Measurements from ENCODE around the gene SLC10A7.

Gene SLC10A7

GRCh38 chr4:146490106-146490505 is 31.6 kb downstream of the SLC10A7 start:
- DNase-seq: no peak

DNA sequence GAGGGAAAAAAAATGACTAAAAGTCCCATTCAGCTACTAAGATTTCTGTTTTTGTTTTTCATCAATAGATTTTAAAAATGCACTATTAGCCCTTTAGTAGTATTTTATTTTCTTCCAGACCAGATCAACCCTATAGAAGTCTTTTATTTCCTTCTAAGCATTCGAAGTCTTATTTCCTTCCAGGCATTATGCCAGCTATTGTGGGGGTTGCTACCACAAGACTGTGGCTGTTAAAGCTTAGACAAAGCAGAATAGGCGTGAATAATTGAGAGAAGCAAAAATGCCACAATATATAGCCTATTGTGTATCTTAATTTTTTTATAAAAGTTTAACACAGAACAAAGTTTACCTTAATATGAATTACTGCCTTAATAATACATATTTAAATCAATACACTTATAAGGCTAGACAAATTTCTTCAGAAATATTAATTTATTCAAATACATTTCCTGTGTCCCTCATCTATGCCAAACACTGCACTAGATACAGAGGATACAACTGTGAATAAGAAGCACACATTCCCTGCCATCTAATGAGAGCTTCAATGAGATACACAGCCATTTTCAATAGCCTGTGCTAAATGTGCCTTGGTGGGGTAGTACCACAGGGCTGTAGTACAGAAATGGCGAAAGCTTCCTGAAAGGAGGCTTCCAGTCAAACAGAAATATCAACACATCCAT is 33.1 kb downstream of the SLC10A7 start:
- DNase-seq: no peak

DNA sequence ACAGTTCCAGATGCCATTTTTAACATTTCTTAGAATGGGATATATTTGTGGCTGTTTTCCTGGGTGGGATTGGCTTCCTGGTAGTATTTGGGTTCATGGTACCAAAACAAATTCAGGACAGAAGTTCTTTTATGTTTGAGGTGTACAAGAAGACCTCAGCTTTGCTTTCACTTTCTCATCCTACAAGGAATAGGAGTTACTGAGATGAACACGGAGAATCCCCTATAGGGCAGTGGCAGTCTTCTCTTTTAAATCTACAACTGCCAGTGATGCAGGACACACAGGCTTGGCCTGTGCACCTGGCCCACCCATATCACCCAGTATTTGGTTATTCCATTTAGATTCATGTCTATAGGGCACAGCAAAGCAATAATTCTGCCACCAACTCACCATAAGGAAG is 35.2 kb downstream of the SLC10A7 start:
- no peak for DNase-seq

DNA sequence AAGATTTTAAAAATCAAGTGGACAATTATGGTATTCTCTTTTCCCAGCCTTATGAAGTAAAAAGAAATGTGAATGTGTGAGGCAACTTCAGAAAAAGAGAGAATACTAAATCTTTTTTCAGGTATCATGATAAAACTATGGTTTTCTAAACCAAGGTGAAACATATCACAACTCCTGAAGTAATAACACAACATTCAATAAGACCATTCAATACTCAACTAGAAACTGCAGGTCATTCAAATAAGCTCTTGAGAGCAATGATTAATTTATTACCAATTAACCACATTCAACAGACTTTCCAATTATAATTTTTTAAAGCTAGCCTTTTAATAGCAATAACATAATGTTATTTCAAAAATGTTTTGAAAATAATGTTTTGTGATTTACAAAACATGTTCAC is 35.8 kb downstream of the SLC10A7 start:
- DNase-seq: no peak

DNA sequence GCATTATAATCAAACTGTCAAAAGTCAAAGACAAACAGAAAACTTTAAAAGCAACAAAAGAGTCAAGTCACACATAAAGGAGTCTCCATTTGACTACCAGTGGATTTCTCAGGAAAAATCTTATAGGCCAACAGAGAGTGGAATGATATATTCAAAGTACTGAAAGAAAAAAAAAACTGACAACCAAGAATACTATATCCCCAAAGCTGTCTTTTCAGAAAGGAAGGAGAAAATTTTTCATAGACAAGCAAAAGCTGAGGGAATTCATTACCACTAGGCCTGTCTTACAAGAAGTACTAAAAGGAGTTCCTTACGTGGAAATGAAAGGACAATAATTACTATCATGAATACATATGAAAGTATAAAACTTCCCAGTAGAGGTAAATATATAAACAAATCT is 39.0 kb downstream of the SLC10A7 start:
- no peak for DNase-seq

- DNase-seq: no peak
Measured at GRCh38 chr4:146481246-146481645, 40.5 kb downstream of the SLC10A7 start.

- no peak for DNase-seq
Measured at GRCh38 chr4:146478009-146478408, 43.7 kb downstream of the SLC10A7 start.

DNA sequence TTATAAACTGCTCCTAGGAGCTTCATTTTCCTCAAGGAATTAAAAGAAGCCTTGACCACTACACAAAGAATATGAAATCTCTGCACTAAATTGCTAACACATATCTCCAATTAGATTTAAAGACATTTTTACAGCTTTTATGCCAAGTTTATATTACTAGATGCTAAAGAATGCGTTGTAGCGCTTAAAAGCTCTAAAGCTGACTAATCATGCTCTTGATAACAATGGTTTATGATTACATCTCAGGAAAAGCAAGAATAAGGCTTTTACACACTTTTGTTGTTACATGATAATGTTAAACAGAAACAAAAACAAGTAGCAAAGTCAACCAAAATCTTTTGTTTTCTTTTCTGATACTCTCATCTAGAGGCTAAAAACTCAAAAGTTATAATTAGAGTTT is 44.7 kb downstream of the SLC10A7 start:
- DNase-seq: no peak

GRCh38 chr4:146472404-146472803 is 49.3 kb downstream of the SLC10A7 start:
- no peak for DNase-seq

DNA sequence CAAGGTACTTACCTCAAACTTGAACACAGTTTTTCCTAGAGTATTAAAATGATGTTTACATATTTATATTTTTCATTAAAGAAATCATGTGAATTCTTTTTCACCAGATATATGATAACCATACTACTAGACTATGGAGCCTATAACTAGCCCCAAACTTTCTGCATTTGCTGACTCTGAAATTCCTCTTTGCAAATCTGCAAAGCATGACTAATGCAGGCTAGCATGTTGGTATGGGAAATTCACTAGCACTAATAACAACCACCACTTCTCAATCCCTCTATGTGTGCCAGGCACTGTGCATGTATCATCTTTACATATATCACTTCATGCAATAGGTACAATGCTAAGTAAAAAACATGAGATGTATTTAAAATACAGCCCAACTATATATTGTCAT is 51.1 kb downstream of the SLC10A7 start:
- DNase-seq: no peak

DNA sequence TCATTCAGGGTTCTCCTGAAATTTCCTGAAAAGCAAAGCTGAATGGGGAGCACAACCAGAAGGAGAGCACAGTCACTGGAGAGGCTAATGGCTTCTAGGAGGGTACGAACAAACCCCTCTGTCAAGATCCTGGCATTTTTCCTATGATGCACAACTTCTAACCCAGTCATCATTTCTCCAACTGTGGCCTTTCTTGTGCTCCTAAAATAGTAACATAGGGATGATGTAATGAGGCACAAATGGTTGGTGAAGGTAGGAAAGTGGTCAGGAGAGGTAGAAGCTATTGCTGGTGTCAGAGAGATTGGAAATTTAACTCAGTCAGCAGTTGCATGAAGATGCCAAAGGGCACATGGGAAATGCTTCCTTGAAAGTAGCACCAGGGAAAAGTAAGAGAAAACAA is 52.7 kb downstream of the SLC10A7 start:
- DNase-seq: no peak

- no peak for DNase-seq
Measured at GRCh38 chr4:146465628-146466027, 56.1 kb downstream of the SLC10A7 start.

- DNase-seq: no peak
Measured at GRCh38 chr4:146462251-146462650, 59.5 kb downstream of the SLC10A7 start.

DNA sequence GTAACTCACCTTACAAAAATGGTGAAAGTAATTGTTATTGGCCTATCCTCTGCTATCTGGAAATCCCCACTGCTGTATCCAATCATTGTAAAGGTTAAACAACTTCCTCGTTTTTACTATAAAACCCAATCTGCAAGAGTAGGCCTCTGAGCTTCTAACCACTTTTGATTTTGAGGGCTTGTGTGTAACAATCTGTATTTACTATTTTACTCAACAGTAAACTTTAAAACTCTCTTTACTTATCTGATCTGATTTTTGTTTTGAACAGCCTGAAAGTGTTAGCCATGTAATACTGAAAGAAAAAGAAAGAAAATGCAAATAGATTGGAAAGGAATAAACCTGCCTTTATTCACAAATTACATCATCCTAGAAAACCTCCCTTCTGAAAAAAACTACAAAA is 63.1 kb downstream of the SLC10A7 start:
- DNase-seq: peak in 1 of 2 experiments; percentile 7

- no peak for DNase-seq
Measured at GRCh38 chr4:146456681-146457080, 65.1 kb downstream of the SLC10A7 start.

DNA sequence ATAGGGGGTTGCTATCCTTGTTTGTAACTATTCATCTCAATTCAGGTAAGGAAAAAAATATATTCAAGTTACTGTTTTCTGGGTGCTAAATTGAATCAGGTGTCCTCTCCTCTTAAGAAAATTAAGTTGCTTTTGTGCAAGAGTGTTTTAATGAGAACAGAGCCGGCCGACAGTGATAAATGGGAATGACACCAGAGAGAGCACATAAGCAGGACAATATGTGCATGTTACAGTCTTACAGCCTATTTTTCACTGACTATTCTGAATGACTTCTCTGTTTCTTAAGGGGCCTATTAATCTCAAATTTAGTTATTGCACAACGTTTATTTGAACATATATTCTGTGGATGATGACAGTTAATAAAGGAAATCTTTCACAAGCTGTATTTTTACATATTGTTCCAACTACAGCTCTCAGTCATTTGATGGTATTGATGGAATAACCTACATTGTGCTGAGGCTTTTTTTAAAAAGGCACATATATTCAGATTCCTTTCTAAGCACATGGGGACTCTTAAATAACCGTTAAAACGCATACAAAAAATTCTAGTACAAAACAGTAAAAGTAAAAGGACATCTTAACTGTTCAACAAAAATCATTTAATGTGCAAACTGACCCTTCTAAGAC is 68.4 kb downstream of the SLC10A7 start:
- DNase-seq: no peak

DNA sequence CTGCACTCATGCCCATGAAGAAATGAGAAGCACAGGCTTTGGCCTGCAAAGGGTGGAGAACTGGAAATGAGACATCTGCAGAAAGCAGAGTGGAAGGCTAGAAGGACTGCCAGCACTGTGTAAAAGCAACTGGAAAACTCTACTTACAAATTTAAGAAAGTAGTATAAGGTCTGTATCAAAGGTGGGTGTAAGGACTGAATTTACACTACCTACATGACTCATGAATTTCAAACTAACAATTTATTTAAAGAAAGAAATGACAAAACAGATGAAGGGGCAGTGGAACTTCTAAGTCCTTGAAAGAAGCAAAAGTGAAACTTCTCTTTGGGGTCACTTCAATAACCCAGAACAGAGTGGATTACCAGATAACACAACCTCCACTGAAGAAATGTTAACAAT is 71.2 kb downstream of the SLC10A7 start:
- no peak for DNase-seq

- no peak for DNase-seq
Measured at GRCh38 chr4:146446555-146446954, 75.2 kb downstream of the SLC10A7 start.

DNA sequence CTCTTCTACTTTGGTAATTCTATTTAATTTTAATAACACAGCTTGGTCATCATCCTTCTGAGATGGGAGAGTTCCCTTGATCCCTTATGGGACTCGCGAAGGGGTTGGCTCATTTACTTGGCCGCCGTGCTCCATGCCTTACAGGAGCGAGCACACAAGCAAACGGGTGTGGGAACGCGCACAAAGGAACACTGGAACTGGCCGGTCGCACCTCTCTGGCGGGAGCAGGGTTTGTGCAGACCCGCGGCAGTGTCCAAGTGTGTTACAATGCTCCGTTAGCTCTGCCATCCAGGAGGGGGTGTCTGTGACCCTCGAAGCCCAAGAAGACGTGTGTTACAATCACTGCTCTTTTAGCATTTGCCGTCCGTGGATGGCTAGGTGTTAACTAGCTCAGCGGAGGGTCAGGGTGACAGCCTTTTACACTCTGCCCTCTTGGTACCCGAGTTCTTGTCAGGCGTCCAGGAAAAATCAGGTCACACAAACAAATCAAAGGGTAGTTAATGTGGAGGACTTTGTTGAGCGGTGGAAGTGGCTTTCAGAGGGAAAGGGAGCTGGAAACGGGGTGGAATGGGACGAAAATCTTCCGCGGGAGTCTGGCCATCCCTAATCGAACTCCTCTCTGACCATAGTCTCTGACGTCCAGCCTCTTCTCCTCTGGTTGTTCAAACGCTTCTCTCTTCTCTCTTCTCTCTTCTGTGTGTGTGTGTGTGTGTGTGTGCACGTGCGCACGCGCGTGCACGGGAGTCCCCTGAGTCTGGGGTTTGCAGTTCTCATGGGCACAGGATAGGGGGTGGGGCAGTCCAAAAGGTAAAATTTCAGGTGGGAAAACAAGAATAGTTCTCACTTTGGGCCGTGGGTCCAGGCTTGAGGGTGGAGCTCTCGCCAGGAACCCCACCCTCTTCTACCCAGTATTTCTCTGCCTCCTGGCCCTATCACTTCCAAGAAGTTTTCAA is 76.3 kb downstream of the SLC10A7 start:
- no peak for DNase-seq

GRCh38 chr4:146443525-146443924 is 78.2 kb downstream of the SLC10A7 start:
- DNase-seq: no peak

DNA sequence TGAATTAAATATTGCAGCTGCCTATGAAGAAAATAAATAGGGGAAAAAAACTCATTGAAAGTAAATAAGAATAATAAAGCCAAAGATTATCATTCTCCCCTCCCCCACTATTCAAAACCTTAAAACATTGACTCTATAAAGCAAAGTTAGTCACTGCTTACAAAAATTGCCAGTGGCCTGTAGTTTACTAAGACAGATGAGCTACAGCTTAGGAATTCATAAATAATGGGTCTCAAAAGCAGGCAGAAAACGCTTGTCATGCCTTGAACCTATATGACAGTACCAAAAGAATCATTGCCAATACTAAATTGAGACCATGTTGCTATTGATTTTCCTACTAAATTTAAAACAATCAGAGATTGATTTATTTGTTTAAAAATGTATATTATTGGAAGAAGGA is 78.9 kb downstream of the SLC10A7 start:
- DNase-seq: no peak

- no peak for DNase-seq
Measured at GRCh38 chr4:146439999-146440398, 81.7 kb downstream of the SLC10A7 start.

DNA sequence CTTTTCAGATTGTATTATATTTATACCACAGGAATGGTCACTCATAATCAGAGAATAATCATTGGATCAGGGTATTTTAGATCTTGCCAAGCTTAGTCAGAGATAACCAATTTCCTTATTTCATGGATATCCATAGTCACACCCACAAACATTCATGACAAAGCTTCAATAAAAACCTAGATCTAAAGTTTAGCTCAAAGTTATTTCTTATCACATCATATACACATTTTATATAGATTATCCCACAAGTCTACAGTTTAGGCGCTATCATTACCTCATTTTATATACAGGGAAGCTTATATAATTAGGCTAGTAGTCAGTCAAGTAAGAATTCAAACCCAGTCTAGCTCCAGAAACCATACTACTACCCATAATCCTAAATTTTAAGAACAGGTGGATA is 82.3 kb downstream of the SLC10A7 start:
- DNase-seq: no peak

DNA sequence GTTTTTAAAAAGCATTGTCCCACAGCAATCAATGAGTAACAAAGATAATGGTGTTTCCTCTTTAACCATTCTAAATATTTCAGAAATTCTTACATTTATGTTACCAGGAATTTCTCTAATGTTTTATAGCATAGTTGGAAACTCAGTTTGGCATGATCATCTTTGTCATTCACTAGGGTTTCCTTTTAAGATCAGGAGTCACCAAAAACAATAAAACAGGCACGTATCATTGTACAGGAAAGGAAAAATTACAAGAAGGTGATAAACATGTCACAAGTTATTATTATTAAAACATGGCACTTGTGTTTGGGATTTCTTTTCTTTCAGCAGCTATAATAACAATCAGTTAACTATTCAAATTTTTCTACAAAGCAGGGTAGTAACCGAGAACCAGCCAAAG is 84.0 kb downstream of the SLC10A7 start:
- no peak for DNase-seq
